Measurements from ENCODE around the gene COBL. TPM values are rescaled to one million over a fixed set of nuclear protein-coding genes. Genes with fewer than 3 reads are reported as not detected.

Gene COBL
- total and polyA plus RNA-seq, 2 of the 8 experiments (the other 6 are each of a cell fraction or from before 2014, with no cell fraction given), result 13.8 to 40.4 TPM

GRCh38 chr7:51188987-51189386 lies 127.6 kb downstream of the COBL start (continued):
- no peak for TF ChIP-seq USF2 (IDR thresholded peaks at IDR 0.05; ENCODE audit: low read length)
